Heart left ventricle (tissue), 13 donors: Measurements from ENCODE around the gene PRELID2.
"Not testable (repeated sequence)": the region's sequence is repeated elsewhere in the genome, so short reads cannot be mapped to it uniquely, and the experiment has no call there.

Source experiments
- POLR2A ChIP-seq, 2 donors: fragments of 450-650 bp; IDR thresholded peaks; one replicate each; pipeline ENCODE4 v1.6.1; 2017; ENCODE audit warnings: antibody characterized with exemption in 2 of 2, mild to moderate bottlenecking in 2 of 2, moderate library complexity in 2 of 2
- TF ChIP-seq, protein P1 (sequence below), 12 donors: fragments of 200-600 bp; sonication (generic) in 4 of 12; IDR thresholded peaks; one replicate each; pipeline versions ENCODE4 v1.5.0 to v1.8.0; 2018 to 2022; ENCODE audit warnings: antibody characterized with exemption in 12 of 12, mild to moderate bottlenecking in 5 of 12
- donor health status: ischemic (EF 13 %, LVEDD 7.1; RV severe dilation, severe dysfunction).
- donor health status: DM: no; HTN: yes; CAD: no.
- donor health status: DM: no; HTN: no; CAD: no.
- donor health status: ischemic (EF 25% LVEDD 6.9; RV normal size, moderate dysfunction).
- donor health status: ischemic (EF 25% LVEDD 5.7; RV mildly dilated, moderate dysfunction).
- donor health status: ischemic (EF 35%, LVEDD 5.7; RV mildly dilated, moderate dysfunction).
- donor health status: nonischemic (EF 11% LVEDD 7.7; RV severe dilation, severe dysfunction).
- donor health status: DM: yes; HTN: yes; CAD: no.
- donor health status: PGD.
- donor health status: ischemic (EF 29% LVEDD 5.4; RV normal size, mild dysfunction).
- donor health status: nonischemic (EF 23%, LVEDD 6.1; RV moderate dilation, normal function).

DNA sequence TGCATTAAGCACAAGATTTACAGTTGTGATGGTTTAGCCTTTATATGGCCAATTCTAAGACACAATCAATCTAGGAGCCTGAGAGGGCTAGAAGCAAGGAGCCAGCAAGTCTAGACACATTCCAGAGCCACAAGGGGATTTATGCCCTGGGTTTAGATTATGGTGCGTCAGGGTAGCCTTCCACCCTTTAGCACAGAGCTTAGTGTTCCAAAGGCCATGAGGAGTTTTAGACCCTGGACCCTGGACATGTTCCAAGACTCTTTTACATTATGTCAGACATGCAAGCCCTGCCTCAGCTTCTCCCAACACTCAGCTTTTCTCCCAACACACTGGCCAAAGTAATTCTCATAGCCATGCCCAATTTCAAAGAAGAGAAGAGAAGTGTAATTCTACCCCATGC lies 105.2 kb downstream of the PRELID2 start:
- not testable (repeated sequence) for TF ChIP-seq POLR2A (IDR thresholded peaks at IDR 0.05)
- TF ChIP-seq, protein P1, sequence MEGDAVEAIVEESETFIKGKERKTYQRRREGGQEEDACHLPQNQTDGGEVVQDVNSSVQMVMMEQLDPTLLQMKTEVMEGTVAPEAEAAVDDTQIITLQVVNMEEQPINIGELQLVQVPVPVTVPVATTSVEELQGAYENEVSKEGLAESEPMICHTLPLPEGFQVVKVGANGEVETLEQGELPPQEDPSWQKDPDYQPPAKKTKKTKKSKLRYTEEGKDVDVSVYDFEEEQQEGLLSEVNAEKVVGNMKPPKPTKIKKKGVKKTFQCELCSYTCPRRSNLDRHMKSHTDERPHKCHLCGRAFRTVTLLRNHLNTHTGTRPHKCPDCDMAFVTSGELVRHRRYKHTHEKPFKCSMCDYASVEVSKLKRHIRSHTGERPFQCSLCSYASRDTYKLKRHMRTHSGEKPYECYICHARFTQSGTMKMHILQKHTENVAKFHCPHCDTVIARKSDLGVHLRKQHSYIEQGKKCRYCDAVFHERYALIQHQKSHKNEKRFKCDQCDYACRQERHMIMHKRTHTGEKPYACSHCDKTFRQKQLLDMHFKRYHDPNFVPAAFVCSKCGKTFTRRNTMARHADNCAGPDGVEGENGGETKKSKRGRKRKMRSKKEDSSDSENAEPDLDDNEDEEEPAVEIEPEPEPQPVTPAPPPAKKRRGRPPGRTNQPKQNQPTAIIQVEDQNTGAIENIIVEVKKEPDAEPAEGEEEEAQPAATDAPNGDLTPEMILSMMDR (IDR thresholded peaks at IDR 0.05) = not testable (repeated sequence)
